Fibroblast of lung (primary cell): Measurements from ENCODE around the gene APCDD1L. TPM values are rescaled to one million over a fixed set of nuclear protein-coding genes. Genes with fewer than 3 reads are reported as not detected.

Source experiments
- DNase-seq, 2 donors: peaks; one replicate each; pipeline versions ENCODE4 v3.0.0 to v3.0.0-alpha.2; 2010; ENCODE audit warnings: low read depth in 2 of 2
- H2AFZ ChIP-seq: 2 replicates; pipeline ENCODE4 v1.5.1; 2012; ENCODE audit warnings: low read length, control low read depth, inconsistent platforms
- H3K27ac ChIP-seq: 2 replicates; pipeline ENCODE4 v1.5.1; 2011; ENCODE audit warnings: low read length, control low read depth; ENCODE audit not compliant: insufficient read depth
- H3K27me3 ChIP-seq: 2 replicates; pipeline ENCODE4 v1.5.1; 2011; ENCODE audit warnings: mild to moderate bottlenecking, low read length; ENCODE audit not compliant: control insufficient read depth, insufficient read depth
- H3K36me3 ChIP-seq: 2 replicates; pipeline ENCODE4 v1.5.1; 2011; ENCODE audit warnings: low read length; ENCODE audit not compliant: control insufficient read depth, insufficient read depth
- H3K4me1 ChIP-seq: 2 replicates; pipeline ENCODE4 v1.5.1; 2011; ENCODE audit warnings: low read length; ENCODE audit not compliant: control insufficient read depth, insufficient read depth; ENCODE audit errors: extremely low read depth
- H3K4me2 ChIP-seq: 2 replicates; pipeline ENCODE4 v1.5.1; 2011; ENCODE audit warnings: low read length, control low read depth; ENCODE audit not compliant: insufficient read depth; ENCODE audit errors: extremely low read depth
- H3K4me3 ChIP-seq, 4 experiments: fragments of 200-600 bp in 1 of 4; sonication (generic) in 1 of 4; replicated peaks in 1 of 4; 2 replicates each; pipeline ENCODE4 v1.5.1; 2011 to 2016; ENCODE audit warnings: low read length in 4 of 4, low read depth in 3 of 4, mild to moderate bottlenecking in 3 of 4, control low read depth in 2 of 4, inconsistent platforms in 1 of 4, mixed read lengths in 1 of 4; ENCODE audit not compliant: insufficient read depth in 1 of 4; ENCODE audit errors: control extremely low read depth in 1 of 4
- H3K79me2 ChIP-seq: 2 replicates; pipeline ENCODE4 v1.5.1; 2012; ENCODE audit warnings: mild to moderate bottlenecking, low read length, inconsistent platforms; ENCODE audit not compliant: control insufficient read depth, insufficient read depth
- H3K9ac ChIP-seq: 2 replicates; pipeline ENCODE4 v1.5.1; 2011; ENCODE audit warnings: mild to moderate bottlenecking, low read length, control low read depth; ENCODE audit not compliant: insufficient read depth
- H3K9me3 ChIP-seq: 2 replicates; pipeline ENCODE4 v1.5.1; 2012; ENCODE audit warnings: low read depth, low read length; ENCODE audit not compliant: control insufficient read depth, insufficient read depth
- H4K20me1 ChIP-seq: 2 replicates; pipeline ENCODE4 v1.5.1; 2011; ENCODE audit warnings: low read length; ENCODE audit not compliant: control insufficient read depth, insufficient read depth; ENCODE audit errors: extremely low read depth
- CTCF ChIP-seq, 2 donors: IDR thresholded peaks in 1 of 2; conservative IDR thresholded peaks in 1 of 2; 1 replicate in 1 of 2; 2 replicates in 1 of 2; pipeline ENCODE4 v1.5.1; 2011 to 2012; ENCODE audit warnings: low read length in 2 of 2, control low read depth in 1 of 2, inconsistent platforms in 1 of 2, low read depth in 1 of 2, mild to moderate bottlenecking in 1 of 2
- EZH2 ChIP-seq: IDR thresholded peaks from 2 replicates; pipeline ENCODE4 v1.5.1; 2012; ENCODE audit warnings: low read length, control low read depth, mild to moderate bottlenecking; ENCODE audit errors: missing control alignments
- polyA plus RNA-seq, 2 donors: library from polyadenylated mRNA; depleted of rRNA in 1 of 2; stranded (reverse) in 1 of 2; unstranded in 1 of 2; fragments of >200 nt; gene quantifications; 2 replicates each; pipeline ENCODE4 v1.2.1, GENCODE V29; 2011 to 2012; ENCODE audit warnings: missing spikeins in 1 of 2
- total RNA-seq: library from RNA; depleted of rRNA; stranded (reverse); fragments of >200 nt; gene quantifications from 2 replicates; pipeline ENCODE4 v1.2.1, GENCODE V29; 2014

The APCDD1L gene
- total and polyA plus RNA-seq, 2 donors (not counting 1 experiment from before 2014, with no cell fraction given), result 0.18 to 0.99 TPM

- Histone ChIP-seq H3K36me3 (no peaks in the 10 kb centered on the region), H3K4me1 (no peaks in the 10 kb centered on the region), H3K4me3 (no peak overlapping the region), H2AFZ (no peak overlapping the region), H3K9me3 (no peaks in the 10 kb centered on the region), H3K9ac (no peak overlapping the region), H4K20me1 (no peaks in the 10 kb centered on the region), H3K27me3 (peaks cover 3% of the 10 kb centered on the region), H3K4me2 (no peak overlapping the region), H3K27ac (no peak overlapping the region), H3K79me2 (no peaks in the 10 kb centered on the region)
- peak; percentile 15 to 43 for DNase-seq
- TF ChIP-seq CTCF (conservative IDR thresholded peaks at IDR 0.05 in 1 of 2, IDR thresholded peaks at IDR 0.05 in 1 of 2; ENCODE audit: low read depth in 1 of 2, low read length in 2 of 2), result no peak
- no peak for TF ChIP-seq EZH2
Observed at GRCh38 chr20:58482416-58482815, 32.8 kb downstream of the APCDD1L start.

DNA sequence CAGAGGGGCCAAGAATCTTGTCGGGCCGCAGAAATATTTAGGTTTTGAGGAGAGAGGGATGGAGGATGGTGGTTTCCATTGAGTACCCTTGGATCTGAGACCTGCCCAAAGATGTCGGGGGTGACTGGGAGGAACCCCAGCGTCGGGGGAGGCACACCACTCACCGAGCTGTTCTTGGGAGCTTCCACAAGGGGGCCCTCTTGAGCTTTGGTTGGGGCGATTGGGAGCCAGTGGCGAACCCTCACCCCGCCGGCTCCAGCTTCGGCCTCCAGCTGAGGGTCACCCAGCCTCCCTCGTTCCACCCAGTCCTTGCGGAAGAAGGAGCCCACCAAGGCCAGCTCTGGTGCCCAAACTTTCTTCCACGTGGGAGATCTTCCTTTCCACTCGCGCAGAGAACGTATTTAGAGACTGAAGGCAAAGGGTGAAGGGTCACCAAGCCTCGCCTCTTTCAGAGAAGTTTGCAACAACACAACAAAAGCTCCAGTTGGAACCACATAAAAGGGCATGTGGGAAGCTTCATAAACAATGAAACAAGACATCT, 33.6 kb downstream of the APCDD1L start:
- no peaks in the 10 kb centered on the region for H4K20me1 ChIP-seq
- no peak overlapping the region for H3K9ac ChIP-seq
- H3K79me2 ChIP-seq, result no peaks in the 10 kb centered on the region
- H3K4me2 ChIP-seq, result no peak overlapping the region
- no peak overlapping the region for H3K27ac ChIP-seq
- H3K36me3 ChIP-seq, result no peaks in the 10 kb centered on the region
- TF ChIP-seq EZH2, result no peak
- peak; percentile 34 to 67 for TF ChIP-seq CTCF (conservative IDR thresholded peaks at IDR 0.05 in 1 of 2, IDR thresholded peaks at IDR 0.05 in 1 of 2; ENCODE audit: low read depth in 1 of 2, low read length in 2 of 2)
- no peaks in the 10 kb centered on the region for H3K9me3 ChIP-seq
- H2AFZ ChIP-seq, result no peak overlapping the region
- H3K4me3 ChIP-seq, result no peak overlapping the region
- H3K27me3 ChIP-seq, result peaks cover 3% of the 10 kb centered on the region
- H3K4me1 ChIP-seq, result no peaks in the 10 kb centered on the region
- DNase-seq, result peak in 1 of 2 donors; percentile 59

DNA sequence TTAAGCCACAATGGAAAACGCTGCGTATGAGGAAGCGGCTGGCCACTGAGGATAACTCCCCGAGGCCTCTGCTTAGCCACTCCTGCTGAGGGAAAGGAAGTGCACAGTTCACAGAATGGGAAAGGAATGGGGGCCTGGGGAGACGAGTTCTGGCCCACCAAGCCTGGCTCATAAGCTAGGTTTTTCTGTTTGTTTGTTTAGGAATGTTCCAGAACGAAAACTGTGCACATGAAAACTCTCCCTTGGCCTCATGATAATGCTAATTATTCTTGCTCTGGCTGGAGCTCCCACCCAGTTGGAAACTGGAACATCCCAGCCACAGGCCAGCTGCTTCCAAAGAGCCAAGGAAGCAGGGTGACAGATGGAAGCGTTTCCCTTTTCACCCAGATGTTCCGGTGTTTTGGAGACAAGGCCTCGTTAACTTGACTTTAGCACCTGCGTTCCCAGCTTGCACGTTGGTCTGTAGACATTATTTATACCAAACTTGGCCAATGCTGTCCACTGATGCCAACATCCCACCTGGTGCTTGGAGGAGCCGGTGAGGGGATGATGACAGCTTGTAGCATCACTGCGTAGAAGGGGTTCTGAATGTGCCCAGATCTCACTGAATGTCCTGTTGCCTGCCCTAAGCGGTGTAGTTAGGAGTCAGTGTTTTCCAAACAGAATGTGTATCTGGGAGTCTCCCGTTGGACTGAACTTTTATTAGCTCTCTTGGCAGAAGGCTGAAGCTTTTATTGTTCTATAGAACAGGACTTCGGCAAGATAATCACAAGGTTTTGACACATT, 34.5 kb downstream of the APCDD1L start:
- no peak for DNase-seq
- Histone ChIP-seq H2AFZ (no peak overlapping the region), H3K27me3 (peaks cover 3% of the 10 kb centered on the region), H3K4me1 (no peaks in the 10 kb centered on the region), H3K9ac (no peak overlapping the region), H3K36me3 (no peaks in the 10 kb centered on the region), H3K4me3 (no peak overlapping the region), H3K79me2 (no peaks in the 10 kb centered on the region), H4K20me1 (no peaks in the 10 kb centered on the region), H3K27ac (no peak overlapping the region), H3K9me3 (no peaks in the 10 kb centered on the region), H3K4me2 (no peak overlapping the region)
- TF ChIP-seq EZH2, result no peak
- no peak for TF ChIP-seq CTCF (conservative IDR thresholded peaks at IDR 0.05 in 1 of 2, IDR thresholded peaks at IDR 0.05 in 1 of 2; ENCODE audit: low read depth in 1 of 2, low read length in 2 of 2)
